NCI-H226 (cell line): Measurements from ENCODE around the gene CNIH2.
"Not testable (repeated sequence)": the region's sequence is repeated elsewhere in the genome, so short reads cannot be mapped to it uniquely, and the experiment has no call there.

Experiments
- DNase-seq: peaks from one replicate; pipeline ENCODE4 v3.0.0-alpha.2; 2015

The CNIH2 gene

DNA sequence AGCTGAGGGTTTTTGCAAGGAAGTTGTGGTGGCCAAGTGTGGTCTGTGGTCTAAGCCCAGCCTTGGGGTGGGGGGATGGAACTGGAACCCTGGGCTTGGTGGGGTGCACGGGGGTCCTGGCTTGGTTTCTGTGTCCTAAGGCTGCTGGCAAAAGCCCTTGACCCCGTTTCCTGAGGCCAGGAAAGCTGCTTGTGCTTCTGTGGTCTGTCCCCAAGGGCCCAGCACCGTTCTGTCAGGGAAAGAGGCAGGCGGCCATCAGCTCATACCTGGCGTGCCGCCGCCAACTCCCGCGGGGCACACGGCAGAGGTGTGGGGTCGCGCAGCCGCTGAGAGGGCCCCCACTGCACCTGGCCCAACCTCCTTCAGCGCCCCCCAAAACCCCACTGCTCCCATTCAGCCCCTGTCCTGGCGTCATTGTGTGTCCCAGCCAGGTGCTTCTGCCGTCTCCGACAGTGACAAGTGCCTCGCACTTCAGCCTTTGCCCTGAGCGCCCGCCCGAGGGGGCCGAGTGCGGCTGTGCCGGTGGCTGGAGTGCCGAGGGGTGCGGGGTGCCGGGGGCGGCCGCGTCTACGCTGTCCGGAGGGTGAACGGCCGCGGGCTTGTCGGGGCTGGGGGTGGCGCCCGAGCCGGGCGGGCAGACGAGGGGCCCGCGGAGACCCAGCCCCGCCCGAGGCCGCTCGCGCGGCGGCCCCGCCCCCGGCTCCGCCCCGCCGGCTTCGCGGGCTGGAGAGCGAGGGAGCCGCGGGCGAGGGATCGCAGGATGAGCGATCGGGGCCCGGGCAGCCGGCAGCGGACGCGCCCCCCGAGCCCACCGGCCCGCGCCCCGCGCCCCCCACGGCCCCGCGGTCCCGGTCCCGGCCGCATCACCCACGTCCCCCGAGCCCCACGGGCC lies at the start of gene CNIH2:
Gene CNIH2 (plus strand): TSS at position 705 of the 892 bp plus-strand sequence. CDS start 282 bp downstream, outside the sequence.
- no peak for DNase-seq

- no peak for DNase-seq
Measured at GRCh38 chr11:66228521-66228920, 49.5 kb upstream of the CNIH2 start.

GRCh38 chr11:66230156-66230555 lies 47.8 kb upstream of the CNIH2 start:
- no peak for DNase-seq

- DNase-seq: no peak
Measured at GRCh38 chr11:66230978-66231377, 47.0 kb upstream of the CNIH2 start.

- DNase-seq: no peak
Measured at GRCh38 chr11:66231561-66231960, 46.4 kb upstream of the CNIH2 start.

- DNase-seq: no peak
Measured at GRCh38 chr11:66232769-66233168, 45.2 kb upstream of the CNIH2 start.

GRCh38 chr11:66233301-66233700 lies 44.7 kb upstream of the CNIH2 start:
- DNase-seq: no peak

GRCh38 chr11:66235141-66235540 lies 42.8 kb upstream of the CNIH2 start:
- no peak for DNase-seq

- no peak for DNase-seq
Measured at GRCh38 chr11:66237867-66238266, 40.1 kb upstream of the CNIH2 start.

- no peak for DNase-seq
Measured at GRCh38 chr11:66238786-66239413, 39.1 kb upstream of the CNIH2 start.

DNA sequence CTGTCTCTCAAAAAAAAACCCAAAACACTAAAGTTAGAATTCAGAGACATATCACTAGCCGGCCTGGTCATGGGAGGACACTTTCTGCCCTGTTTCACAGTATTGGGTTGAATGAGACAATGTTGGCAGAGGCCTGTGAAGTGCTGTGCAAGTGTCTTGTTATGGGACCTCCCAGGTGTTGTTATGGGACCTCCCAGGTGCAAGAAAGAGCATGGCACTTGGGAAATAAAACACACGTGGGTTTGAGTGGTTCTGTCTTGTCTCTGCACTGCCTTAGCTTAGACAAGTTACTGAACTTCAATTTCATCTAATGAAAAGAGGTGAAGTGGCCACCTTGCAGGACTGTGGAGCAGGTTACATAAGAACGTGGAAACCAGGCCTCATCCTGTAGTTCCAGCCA lies 38.5 kb upstream of the CNIH2 start:
- DNase-seq: no peak

DNA sequence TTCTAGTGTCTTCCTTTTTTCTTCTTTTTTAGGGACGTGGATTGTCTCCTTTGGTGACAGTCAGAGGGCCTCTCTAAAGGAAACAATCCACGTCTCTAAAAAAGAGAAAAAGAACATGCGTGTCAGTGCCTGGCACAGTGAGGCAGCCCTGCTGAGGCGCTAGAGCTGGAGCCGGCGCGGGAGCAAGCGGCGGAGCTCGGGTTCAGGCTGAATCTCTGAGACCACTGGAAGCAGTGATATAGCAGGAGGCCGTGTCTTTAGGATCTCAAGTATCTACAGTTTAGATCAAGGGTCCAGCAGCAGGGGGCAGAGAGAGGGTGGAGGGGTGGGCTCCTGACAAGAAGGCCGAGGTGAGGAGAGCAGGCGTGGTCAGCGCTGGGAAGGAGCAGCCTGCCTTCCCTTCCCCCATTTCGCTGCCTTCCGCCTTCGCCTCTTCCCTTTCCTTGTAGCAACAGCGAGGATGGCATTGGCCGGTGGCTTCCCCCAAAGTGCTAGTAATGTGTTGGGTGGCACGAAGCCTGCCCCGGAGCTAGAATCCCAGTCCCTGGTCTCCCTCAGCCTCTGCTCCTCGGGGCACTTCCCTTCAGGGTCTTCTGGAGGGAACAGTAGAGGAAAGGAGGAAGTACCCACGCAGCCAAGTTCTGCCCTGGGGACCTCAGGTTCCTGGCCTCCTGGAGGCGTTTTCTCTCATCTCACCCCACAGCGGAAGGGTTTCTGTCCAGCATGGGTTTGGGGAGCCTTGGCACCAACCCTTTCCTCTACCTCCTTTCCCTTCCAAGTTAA lies 37.8 kb upstream of the CNIH2 start:
- no peak for DNase-seq

- DNase-seq: no peak
Measured at GRCh38 chr11:66240781-66241136, 37.2 kb upstream of the CNIH2 start.

- DNase-seq: no peak
Measured at GRCh38 chr11:66242095-66242765, 35.7 kb upstream of the CNIH2 start.

DNA sequence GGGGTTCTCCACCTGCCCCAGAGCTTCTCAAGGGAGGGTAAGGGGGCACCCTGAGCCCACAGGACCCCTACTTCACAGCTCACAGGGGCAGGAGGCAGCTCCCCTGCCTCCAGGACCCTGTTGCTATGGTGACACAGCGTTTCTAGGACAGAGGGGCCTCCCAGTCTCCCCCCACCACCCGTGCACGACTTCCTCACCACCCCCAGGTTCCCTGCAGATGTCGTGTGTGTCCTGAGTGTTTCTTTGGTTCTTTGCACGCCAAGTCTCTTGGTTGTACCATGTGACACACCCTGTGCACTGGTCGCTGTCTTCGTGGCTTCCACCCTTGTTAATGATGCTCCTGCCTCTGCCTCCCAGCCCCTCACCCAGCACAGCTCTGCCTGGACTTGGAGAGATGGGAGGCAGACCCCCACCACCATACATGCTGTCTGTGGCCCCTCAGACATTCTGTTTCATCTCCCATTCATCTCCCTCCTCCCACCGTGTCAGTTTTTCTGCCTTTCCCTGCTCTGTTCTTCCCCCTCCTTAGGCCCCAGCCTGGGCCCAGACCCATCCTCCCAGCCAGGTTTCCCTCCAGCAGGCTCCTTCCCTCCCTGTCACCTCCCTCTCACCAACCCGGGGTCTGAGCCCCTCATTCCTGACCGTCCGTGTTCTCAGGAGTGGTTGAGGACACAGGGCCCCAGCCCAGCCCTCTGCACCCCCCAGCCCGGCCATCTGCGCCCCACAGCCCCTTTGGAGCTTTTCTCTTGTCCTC lies 34.0 kb upstream of the CNIH2 start:
- DNase-seq: no peak

DNA sequence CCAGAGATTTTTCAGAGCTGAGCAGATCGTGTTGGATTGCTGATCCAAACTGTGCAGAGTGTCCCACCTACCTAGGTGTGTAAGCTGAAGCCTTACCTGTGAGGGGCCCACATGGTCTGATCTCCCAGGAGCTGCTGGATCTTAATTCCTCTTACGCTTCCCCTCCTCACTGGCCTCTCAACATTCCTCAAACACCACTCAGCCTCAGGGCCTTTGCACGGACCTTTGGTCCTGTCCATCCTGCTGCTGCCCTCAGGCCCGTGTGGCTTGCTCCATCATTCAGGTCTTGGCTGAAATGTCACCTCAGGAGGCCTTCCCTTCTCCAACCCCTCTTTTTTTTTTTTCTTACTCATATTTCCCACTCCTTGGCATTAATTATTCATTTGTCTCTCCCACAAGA lies 30.7 kb upstream of the CNIH2 start:
- no peak for DNase-seq

DNA sequence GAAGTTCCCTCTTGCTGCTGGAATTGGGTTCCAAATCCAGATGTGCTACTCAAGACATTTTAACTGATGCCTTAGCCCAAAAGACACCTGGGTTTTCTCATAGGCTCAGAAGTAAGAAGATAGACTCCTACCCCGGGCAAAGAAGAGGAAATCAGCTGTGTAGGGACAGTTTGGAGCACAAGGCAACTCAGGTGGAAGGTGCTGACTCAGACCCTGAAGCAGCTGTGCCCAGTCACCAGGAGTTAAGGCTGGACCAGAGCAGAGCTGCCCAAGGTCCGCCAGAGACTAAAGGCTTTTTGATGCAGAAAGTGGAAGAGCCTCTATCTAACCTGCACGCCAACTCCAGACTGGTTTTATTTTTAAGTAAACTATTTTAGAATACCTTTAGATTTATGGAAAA lies 30.2 kb upstream of the CNIH2 start:
- no peak for DNase-seq

- DNase-seq: no peak
Measured at GRCh38 chr11:66248903-66249302, 29.1 kb upstream of the CNIH2 start.

DNA sequence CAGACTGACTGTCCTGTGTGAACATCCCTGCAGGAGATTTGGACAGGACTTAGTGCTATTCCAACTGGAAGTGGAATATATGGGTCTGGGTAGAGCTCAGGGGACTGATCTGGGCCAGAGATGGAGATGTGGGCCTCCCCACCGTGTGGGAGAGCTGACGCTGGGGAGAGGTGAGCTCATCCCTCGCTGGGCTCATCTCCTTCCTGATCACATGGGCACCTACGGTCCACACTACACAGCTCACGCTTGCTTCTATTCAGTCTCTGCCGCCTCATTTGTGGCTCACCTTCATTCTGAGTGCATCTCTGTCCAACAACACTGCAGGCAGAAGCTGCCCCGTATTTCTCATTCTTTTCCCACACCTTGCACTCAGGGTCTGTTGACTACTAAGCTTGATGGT lies 26.2 kb upstream of the CNIH2 start:
- no peak for DNase-seq

DNA sequence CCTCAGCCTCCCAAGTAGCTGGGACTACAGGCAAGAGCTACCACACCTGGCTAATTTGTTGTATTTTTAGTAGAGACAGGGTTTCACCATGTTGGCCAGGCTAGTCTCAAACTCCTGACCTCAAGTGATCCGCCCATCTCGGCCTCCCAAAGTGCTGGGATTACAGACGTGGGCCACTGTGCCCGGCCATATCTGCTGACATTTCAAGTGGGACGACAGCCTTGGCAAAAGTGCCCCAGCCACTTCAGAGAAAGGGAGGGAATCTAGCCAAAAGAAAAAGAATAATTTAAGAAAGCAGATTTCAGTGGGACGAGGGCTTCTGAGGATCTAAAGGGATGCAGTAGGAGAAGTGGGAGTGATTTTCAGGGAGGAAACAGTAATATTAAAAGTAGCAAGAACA lies 24.9 kb upstream of the CNIH2 start:
- not testable (repeated sequence) for DNase-seq

DNA sequence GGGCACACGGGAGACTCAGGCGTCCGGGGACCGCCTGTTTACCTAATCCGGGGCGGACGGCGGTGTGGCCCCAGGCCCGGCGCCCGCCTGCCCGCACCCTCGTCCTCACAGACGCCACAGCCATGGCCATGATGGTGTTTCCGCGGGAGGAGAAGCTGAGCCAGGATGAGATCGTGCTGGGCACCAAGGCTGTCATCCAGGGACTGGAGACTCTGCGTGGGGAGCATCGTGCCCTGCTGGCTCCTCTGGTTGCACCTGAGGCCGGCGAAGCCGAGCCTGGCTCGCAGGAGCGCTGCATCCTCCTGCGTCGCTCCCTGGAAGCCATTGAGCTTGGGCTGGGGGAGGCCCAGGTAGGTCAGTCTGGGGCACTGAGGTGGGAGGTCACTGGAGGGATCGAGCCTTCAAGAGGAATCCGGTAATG lies 19.5 kb upstream of the CNIH2 start:
- DNase-seq: no peak

- DNase-seq: no peak
Measured at GRCh38 chr11:66259225-66259624, 18.8 kb upstream of the CNIH2 start.
